CD4-positive, alpha-beta T cell treated with Interleukin-4 for 4 hours (primary cell): ENCODE data around the gene PCF11.
"Not testable (repeated sequence)": the region's sequence is repeated elsewhere in the genome, so short reads cannot be mapped to it uniquely, and the experiment has no call there.

Source experiments
- DNase-seq: peaks from one replicate; pipeline ENCODE4 v3.0.0-alpha.2; 2020

PCF11 gene

GRCh38 chr11:83192606-83193245, 35.8 kb downstream of the PCF11 start:
- no peak for DNase-seq

DNA sequence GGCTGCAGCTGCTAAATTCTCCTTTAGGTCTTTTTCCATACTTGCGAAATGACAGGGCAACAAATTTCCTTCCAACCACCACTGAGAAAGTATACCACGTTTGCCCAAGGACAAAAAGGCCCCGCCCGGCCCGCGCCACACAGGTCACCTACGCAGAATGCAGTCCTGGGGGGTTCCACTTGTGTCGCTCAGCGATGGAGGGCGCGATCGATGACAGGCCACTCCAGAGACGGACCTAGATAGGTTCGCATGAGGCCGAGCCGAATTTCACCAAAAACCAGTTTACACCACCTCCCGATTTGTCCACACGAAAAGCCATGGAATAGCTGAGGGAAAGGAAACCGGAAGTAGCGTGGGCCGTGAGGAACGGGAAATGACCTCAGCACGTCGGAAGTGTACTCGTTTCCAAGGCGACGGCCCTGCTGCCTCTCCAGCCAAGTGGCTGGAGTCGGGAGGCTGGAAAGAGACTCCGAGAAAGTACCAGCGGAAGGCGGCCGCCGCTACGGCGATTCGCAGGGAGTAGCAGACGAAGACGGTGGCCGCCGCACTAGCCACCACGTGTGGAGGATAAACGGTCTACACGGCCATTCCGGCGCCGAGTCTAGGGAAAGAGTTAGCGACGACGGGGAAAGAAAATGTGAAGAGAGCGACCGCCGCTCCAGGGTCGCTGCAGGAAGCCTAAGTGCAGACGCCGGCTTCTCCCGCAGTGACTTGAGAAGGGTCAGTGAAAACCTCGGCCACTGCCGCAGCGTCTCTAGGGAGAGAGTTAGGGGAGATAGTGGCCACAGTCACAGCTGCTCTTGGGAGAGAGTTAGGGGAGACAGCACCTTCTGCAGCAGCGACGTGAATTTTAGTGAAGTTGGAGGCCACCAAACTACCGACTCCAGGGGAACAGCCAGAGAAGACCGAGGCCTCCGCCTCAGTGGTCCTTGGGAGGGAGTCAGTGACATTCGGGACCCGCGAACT, 36.7 kb downstream of the PCF11 start, which contains the start of gene ANKRD42:
ANKRD42 (plus strand) TSS at position 398 of the 966 bp plus-strand sequence. CDS start 959 bp downstream, outside the sequence.
- peak; percentile 83 for DNase-seq

GRCh38 chr11:83194281-83195142, 37.6 kb downstream of the PCF11 start:
- DNase-seq: peak; percentile 55

GRCh38 chr11:83195143-83195466, 38.2 kb downstream of the PCF11 start:
- no peak for DNase-seq

DNA sequence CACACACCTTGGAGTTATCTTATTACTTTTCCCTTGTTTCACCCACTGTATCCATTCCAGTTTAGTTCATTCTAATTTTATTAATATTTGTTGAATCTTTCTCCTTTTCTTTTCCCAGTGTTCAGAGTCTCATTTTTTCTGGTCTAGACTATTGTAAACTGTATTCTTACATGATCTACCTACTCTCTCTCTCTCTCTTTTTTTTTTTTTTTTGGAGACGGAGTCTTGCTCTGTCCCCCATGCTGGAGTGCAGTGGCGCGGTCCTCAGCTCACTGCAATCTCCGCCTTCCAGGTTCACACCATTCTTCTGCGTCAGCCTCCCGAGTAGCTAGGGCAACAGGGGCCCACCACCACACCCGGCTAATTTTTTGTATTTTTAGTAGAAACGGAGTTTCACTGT, 38.7 kb downstream of the PCF11 start:
- DNase-seq: no peak

DNA sequence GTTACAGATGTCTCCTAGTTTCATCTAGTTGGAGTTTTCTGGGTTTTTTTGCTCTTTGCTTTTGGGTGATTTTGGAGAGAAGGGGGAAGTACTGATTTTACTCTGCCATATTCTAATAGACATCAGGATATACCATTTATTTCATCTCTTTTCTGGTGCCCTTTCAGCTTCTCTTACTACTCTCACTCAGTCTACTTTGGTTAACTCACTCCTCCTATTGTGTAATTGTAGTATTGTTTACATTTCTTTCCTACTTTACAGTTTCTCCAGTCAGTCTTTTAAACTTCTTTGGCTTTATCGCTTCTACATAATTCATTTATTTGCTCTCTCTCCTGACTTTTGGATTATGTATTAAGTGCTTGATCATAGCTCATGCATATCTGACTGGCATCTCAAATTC, 43.1 kb downstream of the PCF11 start:
- no peak for DNase-seq

DNA sequence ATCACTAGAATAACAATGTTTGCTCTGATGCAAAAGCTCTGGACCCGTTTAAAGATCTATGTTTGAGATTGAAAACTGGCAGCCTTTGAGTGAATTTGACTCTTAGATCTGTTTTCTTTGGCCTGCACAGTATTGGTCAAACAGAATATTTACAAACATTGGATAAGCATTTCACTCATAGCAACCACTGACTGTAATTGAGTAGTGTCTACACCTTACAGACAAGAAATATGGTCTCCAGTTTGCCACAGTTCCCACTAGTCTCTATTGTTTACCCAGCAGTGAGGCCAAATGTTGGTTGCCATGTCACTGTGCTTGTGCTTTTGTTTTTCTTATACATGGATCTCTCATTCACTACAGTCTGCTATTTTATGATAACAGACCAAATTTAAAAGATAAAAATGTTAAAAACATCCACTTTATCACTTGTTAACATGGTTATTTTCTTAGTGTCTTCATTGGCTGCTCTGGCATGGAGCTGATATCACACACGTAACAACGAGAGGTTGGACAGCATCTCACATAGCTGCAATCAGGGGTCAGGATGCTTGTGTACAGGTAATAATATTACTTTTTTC, 48.8 kb downstream of the PCF11 start:
- no peak for DNase-seq

GRCh38 chr11:83206221-83206620, 49.3 kb downstream of the PCF11 start:
- DNase-seq: no peak

DNA sequence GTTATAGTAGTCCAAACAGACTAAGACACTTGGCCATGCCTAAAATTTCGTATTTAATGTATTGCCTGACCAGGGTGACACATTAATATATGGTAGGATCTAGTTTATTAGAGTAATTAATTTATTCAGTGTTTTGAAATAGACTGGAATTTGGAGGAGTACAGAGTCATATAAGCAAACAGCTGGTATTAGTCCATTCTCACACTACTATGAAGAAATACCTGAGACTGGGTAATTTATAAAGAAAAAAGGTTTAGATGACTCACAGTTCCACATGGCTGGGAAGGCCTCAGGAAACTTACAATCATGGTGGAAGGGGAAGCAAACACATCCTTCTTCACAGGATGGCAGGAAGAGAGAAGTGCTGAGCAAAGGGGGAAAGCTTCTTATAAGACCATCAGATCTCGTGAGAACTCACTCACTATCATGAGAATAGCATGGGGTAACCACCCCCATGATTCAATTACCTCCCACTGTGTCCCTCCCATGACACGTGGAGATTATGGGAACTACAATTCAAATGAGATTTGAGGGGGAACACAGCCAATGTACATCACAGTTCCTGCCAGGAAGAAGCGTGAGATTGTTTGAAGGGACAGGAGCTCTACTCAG, 49.9 kb downstream of the PCF11 start:
- DNase-seq: not testable (repeated sequence)

DNA sequence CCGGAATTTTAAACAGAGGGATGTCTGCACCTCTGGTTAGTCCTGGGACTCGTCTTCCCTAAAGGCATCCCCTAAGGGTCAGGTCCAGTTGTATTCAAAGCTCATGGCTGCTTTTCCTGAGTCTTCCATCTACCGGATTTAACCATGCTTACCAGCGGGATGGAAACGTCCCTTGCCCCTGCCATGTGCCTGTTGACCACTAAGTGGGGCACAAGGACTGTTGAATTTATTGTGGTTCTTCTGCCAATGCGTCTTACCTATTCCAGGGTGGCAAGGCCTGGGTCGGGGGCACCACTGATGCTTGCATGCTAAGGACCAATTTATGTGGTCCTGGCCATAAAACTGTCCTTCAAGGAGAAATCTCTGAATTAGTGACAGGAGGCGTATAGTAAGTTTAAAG, 62.2 kb downstream of the PCF11 start:
- DNase-seq: no peak

DNA sequence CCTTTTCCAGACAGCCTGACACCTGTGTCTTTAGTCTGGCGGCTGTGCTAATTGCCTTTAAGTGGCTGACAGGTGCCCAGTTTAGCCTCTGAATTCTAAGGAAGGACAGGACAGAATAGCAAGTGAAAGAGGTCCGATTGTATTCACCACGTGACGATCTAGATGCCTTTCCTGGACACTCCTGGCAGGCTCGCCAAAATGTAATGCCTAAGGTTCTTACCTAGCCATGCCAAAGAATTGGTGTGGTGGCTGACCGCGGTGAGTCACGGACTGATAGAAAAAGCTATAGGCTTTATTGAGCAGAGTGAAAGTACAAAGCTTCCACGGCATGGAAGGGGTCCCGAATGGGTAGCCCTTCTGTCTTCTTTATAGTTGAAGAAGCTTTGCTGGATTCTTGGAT, 63.3 kb downstream of the PCF11 start:
- DNase-seq: no peak

DNA sequence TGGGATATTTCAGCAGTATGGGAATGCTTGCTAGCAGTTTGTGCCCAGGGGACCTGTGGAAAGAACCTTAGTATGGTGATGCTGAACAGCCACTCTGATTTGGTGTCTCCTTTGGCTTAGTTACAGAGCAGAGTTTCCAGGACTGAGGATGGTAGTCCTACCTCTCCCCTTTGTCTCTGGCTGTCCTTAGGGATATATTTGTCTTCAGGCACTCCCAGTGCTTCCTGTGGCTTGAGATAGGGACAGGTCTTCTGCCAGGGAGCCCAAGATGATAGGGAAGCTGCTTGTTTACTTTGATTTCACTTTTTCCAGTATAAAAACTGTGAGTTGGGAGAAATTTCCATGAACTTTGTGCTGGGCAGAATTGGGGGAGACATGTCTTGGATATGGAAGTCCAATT, 64.8 kb downstream of the PCF11 start:
- no peak for DNase-seq

DNA sequence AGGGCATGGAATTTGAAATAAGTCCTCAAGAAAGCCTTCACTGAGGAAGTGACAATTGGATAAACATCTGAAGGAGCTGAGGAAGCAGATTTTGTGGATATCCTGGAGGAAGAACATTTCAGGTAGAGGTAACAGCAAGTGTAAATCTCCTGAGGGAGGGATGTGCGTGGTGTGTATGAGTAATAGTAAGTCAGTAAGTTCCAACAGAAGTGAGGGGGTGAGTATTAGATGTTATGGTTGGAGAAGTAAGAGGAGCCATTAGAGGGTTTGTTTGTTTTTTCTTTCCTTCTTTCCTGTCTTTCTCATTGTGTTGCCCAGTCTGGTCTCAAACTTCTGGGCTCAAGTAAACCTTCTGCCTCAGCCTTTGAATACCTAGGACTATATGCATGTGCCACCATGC, 65.6 kb downstream of the PCF11 start:
- DNase-seq: no peak

DNA sequence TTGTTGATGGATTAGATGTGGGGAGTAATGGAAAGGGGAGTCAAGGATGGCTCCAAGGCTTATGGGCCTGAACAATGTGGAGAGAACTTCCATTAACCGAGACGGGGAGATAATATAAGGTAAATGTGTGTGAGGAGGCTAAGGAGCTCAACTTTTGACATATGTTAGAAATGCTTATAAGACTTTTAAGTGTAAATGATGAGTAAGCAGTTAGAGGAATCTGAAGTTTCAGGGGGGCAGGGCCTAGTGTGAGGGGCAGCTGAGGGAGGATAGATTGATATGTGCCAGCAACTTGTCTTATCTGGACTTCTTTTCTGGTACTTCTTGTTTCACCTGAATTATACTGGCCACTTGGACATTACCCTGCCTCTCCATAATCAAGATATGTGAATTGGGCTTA, 66.5 kb downstream of the PCF11 start:
- no peak for DNase-seq

- no peak for DNase-seq
Observed at GRCh38 chr11:83235825-83236224, 78.9 kb downstream of the PCF11 start.
